ENCODE results near the gene SUB1. TPM values are rescaled to one million over a fixed set of nuclear protein-coding genes. Genes with fewer than 3 reads are reported as not detected.
"Not testable (repeated sequence)": the region's sequence is repeated elsewhere in the genome, so short reads cannot be mapped to it uniquely, and the experiment has no call there.

SUB1 gene
- polyA plus RNA-seq = 237 TPM
- long read RNA-seq, donor 1, full-length matches to known transcripts = 75 of 86 reads
- long read RNA-seq, donor 1, partial matches to known transcripts = 6 of 86 reads
- long read RNA-seq, donor 1, other reads (novel, unspliced or antisense) = 5 of 86 reads
- long read RNA-seq, donor 2, full-length matches to known transcripts = 172 of 183 reads
- long read RNA-seq, donor 2, partial matches to known transcripts = 11 of 183 reads
- long read RNA-seq, donor 2, other reads (novel, unspliced or antisense) = 0 of 183 reads
- long read RNA-seq, donor 3, full-length matches to known transcripts = 235 of 268 reads
- long read RNA-seq, donor 3, partial matches to known transcripts = 33 of 268 reads
- long read RNA-seq, donor 3, other reads (novel, unspliced or antisense) = 0 of 268 reads
- long read RNA-seq, donor 4, full-length matches to known transcripts = 23 of 23 reads
- long read RNA-seq, donor 4, partial matches to known transcripts = 0 of 23 reads
- long read RNA-seq, donor 4, other reads (novel, unspliced or antisense) = 0 of 23 reads
- long read RNA-seq, donor 5, full-length matches to known transcripts = 73 of 80 reads
- long read RNA-seq, donor 5, partial matches to known transcripts = 7 of 80 reads
- long read RNA-seq, donor 5, other reads (novel, unspliced or antisense) = 0 of 80 reads
- long read RNA-seq, donor 6, full-length matches to known transcripts = 139 of 165 reads
- long read RNA-seq, donor 6, partial matches to known transcripts = 26 of 165 reads
- long read RNA-seq, donor 6, other reads (novel, unspliced or antisense) = 0 of 165 reads
- long read RNA-seq, donor 7, full-length matches to known transcripts = 96 of 107 reads
- long read RNA-seq, donor 7, partial matches to known transcripts = 11 of 107 reads
- long read RNA-seq, donor 7, other reads (novel, unspliced or antisense) = 0 of 107 reads
- long read RNA-seq, donor 8, full-length matches to known transcripts = 221 of 243 reads
- long read RNA-seq, donor 8, partial matches to known transcripts = 16 of 243 reads
- long read RNA-seq, donor 8, other reads (novel, unspliced or antisense) = 6 of 243 reads
- long read RNA-seq, donor 9, full-length matches to known transcripts = 168 of 206 reads
- long read RNA-seq, donor 9, partial matches to known transcripts = 38 of 206 reads
- long read RNA-seq, donor 9, other reads (novel, unspliced or antisense) = 0 of 206 reads
- long read RNA-seq, donor 10, full-length matches to known transcripts = 158 of 183 reads
- long read RNA-seq, donor 10, partial matches to known transcripts = 25 of 183 reads
- long read RNA-seq, donor 10, other reads (novel, unspliced or antisense) = 0 of 183 reads
- long read RNA-seq, donor 11, full-length matches to known transcripts = 118 of 125 reads
- long read RNA-seq, donor 11, partial matches to known transcripts = 7 of 125 reads
- long read RNA-seq, donor 11, other reads (novel, unspliced or antisense) = 0 of 125 reads

- peaks cover 16% of the 10 kb centered on the region for H3K36me3 ChIP-seq (ENCODE audit: control insufficient read depth, insufficient read depth, low read length)
- H3K4me3 ChIP-seq (ENCODE audit: low read length) = peak within 1 kb of the TSS; percentile 92
- peak within 1 kb of the TSS; percentile 95 for H3K27ac ChIP-seq (ENCODE audit: low read length)
- peaks cover 12% of the 10 kb centered on the region for H3K9me3 ChIP-seq (ENCODE audit: control insufficient read depth, low read depth, low read length)
- H3K4me1 ChIP-seq (ENCODE audit: control insufficient read depth, insufficient read depth, low read length) = no peaks in the 10 kb centered on the region
- no CpG with 5 or more reads among the region's 89 CpGs for WGBS (ENCODE audit: insufficient coverage, low lambda C conversion rate)
- no peaks in the 10 kb centered on the region for H3K27me3 ChIP-seq (ENCODE audit: control insufficient read depth, insufficient read depth, low read length)
- peak; percentile 92 to 94 for DNase-seq
Measured at GRCh38 chr5:32585446-32586275, at the start of gene SUB1. Gene SUB1, plus strand, starts transcription at chr5:32585557. Its CDS starts 2,956 bp downstream, at chr5:32588513.

GRCh38 chr5:32536246-32536645 is 49.1 kb upstream of the SUB1 start:
- H3K4me1 ChIP-seq (ENCODE audit: control insufficient read depth, insufficient read depth, low read length) = no peaks in the 10 kb centered on the region
- no peak overlapping the region for H3K27ac ChIP-seq (ENCODE audit: low read length)
- H3K36me3 ChIP-seq (ENCODE audit: control insufficient read depth, insufficient read depth, low read length) = no peaks in the 10 kb centered on the region
- H3K9me3 ChIP-seq (ENCODE audit: control insufficient read depth, low read depth, low read length) = no peaks in the 10 kb centered on the region
- WGBS (ENCODE audit: insufficient coverage, low lambda C conversion rate) = no CpG with 5 or more reads among the region's 4 CpGs
- H3K27me3 ChIP-seq (ENCODE audit: control insufficient read depth, insufficient read depth, low read length) = peaks cover 2% of the 10 kb centered on the region
- no peak for DNase-seq
- H3K4me3 ChIP-seq (ENCODE audit: low read length) = no peak overlapping the region

GRCh38 chr5:32537437-32538029 is 47.8 kb upstream of the SUB1 start:
- H3K9me3 ChIP-seq (ENCODE audit: control insufficient read depth, low read depth, low read length); H3K27me3 ChIP-seq (ENCODE audit: control insufficient read depth, insufficient read depth, low read length); H3K36me3 ChIP-seq (ENCODE audit: control insufficient read depth, insufficient read depth, low read length); H3K4me1 ChIP-seq (ENCODE audit: control insufficient read depth, insufficient read depth, low read length); H3K4me3 ChIP-seq (ENCODE audit: low read length); DNase-seq; H3K27ac ChIP-seq (ENCODE audit: low read length): not testable (repeated sequence)
- no CpG with 5 or more reads among the region's 7 CpGs for WGBS (ENCODE audit: insufficient coverage, low lambda C conversion rate)

- H3K4me1 ChIP-seq (ENCODE audit: control insufficient read depth, insufficient read depth, low read length) = no peaks in the 10 kb centered on the region
- no peak overlapping the region for H3K27ac ChIP-seq (ENCODE audit: low read length)
- H3K27me3 ChIP-seq (ENCODE audit: control insufficient read depth, insufficient read depth, low read length) = no peaks in the 10 kb centered on the region
- H3K4me3 ChIP-seq (ENCODE audit: low read length) = no peak overlapping the region
- no peaks in the 10 kb centered on the region for H3K9me3 ChIP-seq (ENCODE audit: control insufficient read depth, low read depth, low read length)
- H3K36me3 ChIP-seq (ENCODE audit: control insufficient read depth, insufficient read depth, low read length) = no peaks in the 10 kb centered on the region
- WGBS (ENCODE audit: insufficient coverage, low lambda C conversion rate) = no CpG with 5 or more reads among the region's 7 CpGs
- no peak for DNase-seq
Measured at GRCh38 chr5:32538031-32538547, 47.3 kb upstream of the SUB1 start.

GRCh38 chr5:32539981-32540845 is 45.1 kb upstream of the SUB1 start:
- H3K27me3 ChIP-seq (ENCODE audit: control insufficient read depth, insufficient read depth, low read length) = no peaks in the 10 kb centered on the region
- DNase-seq = no peak
- WGBS (ENCODE audit: insufficient coverage, low lambda C conversion rate) = no CpG with 5 or more reads among the region's 6 CpGs

GRCh38 chr5:32541241-32541640 is 44.1 kb upstream of the SUB1 start:
- WGBS (ENCODE audit: insufficient coverage, low lambda C conversion rate) = 82% methylated on average over 3 of the region's 4 CpGs
- DNase-seq = no peak
- H3K4me1 ChIP-seq (ENCODE audit: control insufficient read depth, insufficient read depth, low read length) = no peaks in the 10 kb centered on the region

More at GRCh38 chr5:32539981-32540845, 45.1 kb upstream of the SUB1 start:
- H3K9me3 ChIP-seq (ENCODE audit: control insufficient read depth, low read depth, low read length) = no peaks in the 10 kb centered on the region
- H3K36me3 ChIP-seq (ENCODE audit: control insufficient read depth, insufficient read depth, low read length) = no peaks in the 10 kb centered on the region
- no peak overlapping the region for H3K4me3 ChIP-seq (ENCODE audit: low read length)
- no peaks in the 10 kb centered on the region for H3K4me1 ChIP-seq (ENCODE audit: control insufficient read depth, insufficient read depth, low read length)
- no peak overlapping the region for H3K27ac ChIP-seq (ENCODE audit: low read length)

GRCh38 chr5:32542216-32543059 is 42.9 kb upstream of the SUB1 start:
- DNase-seq = no peak
- no peak overlapping the region for H3K27ac ChIP-seq (ENCODE audit: low read length)
- 82% methylated on average over 2 of the region's 10 CpGs for WGBS (ENCODE audit: insufficient coverage, low lambda C conversion rate)
- H3K36me3 ChIP-seq (ENCODE audit: control insufficient read depth, insufficient read depth, low read length) = no peaks in the 10 kb centered on the region
- no peaks in the 10 kb centered on the region for H3K27me3 ChIP-seq (ENCODE audit: control insufficient read depth, insufficient read depth, low read length)
- no peaks in the 10 kb centered on the region for H3K9me3 ChIP-seq (ENCODE audit: control insufficient read depth, low read depth, low read length)
- H3K4me3 ChIP-seq (ENCODE audit: low read length) = no peak overlapping the region
- H3K4me1 ChIP-seq (ENCODE audit: control insufficient read depth, insufficient read depth, low read length) = no peaks in the 10 kb centered on the region

More at GRCh38 chr5:32541241-32541640, 44.1 kb upstream of the SUB1 start:
- Histone ChIP-seq H3K27ac (ENCODE audit: low read length) (no peak overlapping the region), H3K4me3 (ENCODE audit: low read length) (no peak overlapping the region), H3K27me3 (ENCODE audit: control insufficient read depth, insufficient read depth, low read length) (no peaks in the 10 kb centered on the region), H3K36me3 (ENCODE audit: control insufficient read depth, insufficient read depth, low read length) (no peaks in the 10 kb centered on the region), H3K9me3 (ENCODE audit: control insufficient read depth, low read depth, low read length) (no peaks in the 10 kb centered on the region)

- H3K4me1 ChIP-seq (ENCODE audit: control insufficient read depth, insufficient read depth, low read length) = no peaks in the 10 kb centered on the region
- no peaks in the 10 kb centered on the region for H3K36me3 ChIP-seq (ENCODE audit: control insufficient read depth, insufficient read depth, low read length)
- no peak for DNase-seq
- 100% methylated on average over 1 of the region's 8 CpGs for WGBS (ENCODE audit: insufficient coverage, low lambda C conversion rate)
- no peaks in the 10 kb centered on the region for H3K27me3 ChIP-seq (ENCODE audit: control insufficient read depth, insufficient read depth, low read length)
- no peak overlapping the region for H3K27ac ChIP-seq (ENCODE audit: low read length)
- no peaks in the 10 kb centered on the region for H3K9me3 ChIP-seq (ENCODE audit: control insufficient read depth, low read depth, low read length)
- no peak overlapping the region for H3K4me3 ChIP-seq (ENCODE audit: low read length)
Measured at GRCh38 chr5:32543291-32543690, 42.1 kb upstream of the SUB1 start.
